Neutrophil (primary cell): ENCODE results near the gene ADAMTS13.

Experiments used
- H3K27ac ChIP-seq: fragments of 200-600 bp; sonication (generic); 2 replicates; pipeline ENCODE4 v1.5.1; 2016; ENCODE audit warnings: mild to moderate bottlenecking, moderate library complexity
- H3K27me3 ChIP-seq: fragments of 200-600 bp; sonication (generic); 2 replicates; pipeline ENCODE4 v1.6.0; 2016; ENCODE audit warnings: mild to moderate bottlenecking
- H3K36me3 ChIP-seq: fragments of 200-600 bp; sonication (generic); 2 replicates; pipeline ENCODE4 v1.5.1; 2017
- H3K4me1 ChIP-seq, 2 experiments: fragments of 200-600 bp in 1 of 2; sonication (generic) in 1 of 2; 1 replicate in 1 of 2; 2 replicates in 1 of 2; pipeline versions ENCODE4 v1.5.1 to v1.6.1; 2013 to 2016; ENCODE audit warnings: low read depth in 1 of 2, low read length in 1 of 2, mild to moderate bottlenecking in 1 of 2, moderate library complexity in 1 of 2; ENCODE audit not compliant: control insufficient read depth in 1 of 2, insufficient read depth in 1 of 2
- H3K4me3 ChIP-seq, 2 experiments: fragments of 200-600 bp in 1 of 2; sonication (generic) in 1 of 2; 1 replicate in 1 of 2; 2 replicates in 1 of 2; pipeline ENCODE4 v1.5.1; 2013 to 2016; ENCODE audit warnings: low read depth in 1 of 2, low read length in 1 of 2, mild to moderate bottlenecking in 1 of 2, moderate library complexity in 1 of 2
- H3K9me3 ChIP-seq: fragments of 200-600 bp; sonication (generic); 2 replicates; pipeline ENCODE4 v1.5.1; 2016
- CTCF ChIP-seq: fragments of 200-600 bp; sonication (generic); IDR thresholded peaks from 2 replicates; pipeline ENCODE4 v1.5.1; 2016; ENCODE audit warnings: antibody characterized with exemption

Gene ADAMTS13

GRCh38 chr9:133468777-133469421 lies 46.7 kb downstream of the ADAMTS13 start:
- no peaks in the 10 kb centered on the region for H3K36me3 ChIP-seq
- H3K27me3 ChIP-seq = peaks cover 6% of the 10 kb centered on the region
- H3K27ac ChIP-seq = no peak overlapping the region
- no peaks in the 10 kb centered on the region for H3K9me3 ChIP-seq
- TF ChIP-seq CTCF = no peak
- H3K4me1 ChIP-seq = no peaks in the 10 kb centered on the region
- H3K4me3 ChIP-seq = no peak overlapping the region

GRCh38 chr9:133470427-133470924 lies 48.3 kb downstream of the ADAMTS13 start:
- Histone ChIP-seq H3K9me3 (no peaks in the 10 kb centered on the region), H3K27ac (no peak overlapping the region), H3K4me3 (no peak overlapping the region), H3K27me3 (peaks cover 17% of the 10 kb centered on the region), H3K36me3 (no peaks in the 10 kb centered on the region), H3K4me1 (no peaks in the 10 kb centered on the region)
- no peak for TF ChIP-seq CTCF

GRCh38 chr9:133470988-133471387 lies 48.8 kb downstream of the ADAMTS13 start:
- no peak overlapping the region for H3K27ac ChIP-seq
- no peak overlapping the region for H3K4me3 ChIP-seq
- no peaks in the 10 kb centered on the region for H3K9me3 ChIP-seq
- H3K4me1 ChIP-seq = no peaks in the 10 kb centered on the region
- TF ChIP-seq CTCF = no peak
- peaks cover 22% of the 10 kb centered on the region for H3K27me3 ChIP-seq
- H3K36me3 ChIP-seq = no peaks in the 10 kb centered on the region

GRCh38 chr9:133471551-133472276 lies 49.5 kb downstream of the ADAMTS13 start:
- Histone ChIP-seq H3K27ac (no peak overlapping the region), H3K4me3 (no peak overlapping the region), H3K4me1 (peaks cover 4 to 5% of the 10 kb centered on the region in 2 experiments), H3K36me3 (no peaks in the 10 kb centered on the region), H3K27me3 (peaks cover 22% of the 10 kb centered on the region), H3K9me3 (no peaks in the 10 kb centered on the region)
- TF ChIP-seq CTCF = no peak

- Histone ChIP-seq H3K27ac (no peak overlapping the region), H3K4me3 (no peak overlapping the region), H3K4me1 (peaks cover 5 to 7% of the 10 kb centered on the region in 2 experiments), H3K9me3 (no peaks in the 10 kb centered on the region), H3K36me3 (no peaks in the 10 kb centered on the region), H3K27me3 (peaks cover 28% of the 10 kb centered on the region)
- TF ChIP-seq CTCF = no peak
These were observed 50.1 kb downstream of the ADAMTS13 start for GRCh38 chr9:133472277-133472645.
